AG08396 (cell line): ENCODE data around the gene C1orf52.

Experiments used
- DNase-seq: peaks from one replicate; pipeline ENCODE4 v3.0.0; 2012; ENCODE audit warnings: low spot score, mixed read lengths

The C1orf52 gene

DNA sequence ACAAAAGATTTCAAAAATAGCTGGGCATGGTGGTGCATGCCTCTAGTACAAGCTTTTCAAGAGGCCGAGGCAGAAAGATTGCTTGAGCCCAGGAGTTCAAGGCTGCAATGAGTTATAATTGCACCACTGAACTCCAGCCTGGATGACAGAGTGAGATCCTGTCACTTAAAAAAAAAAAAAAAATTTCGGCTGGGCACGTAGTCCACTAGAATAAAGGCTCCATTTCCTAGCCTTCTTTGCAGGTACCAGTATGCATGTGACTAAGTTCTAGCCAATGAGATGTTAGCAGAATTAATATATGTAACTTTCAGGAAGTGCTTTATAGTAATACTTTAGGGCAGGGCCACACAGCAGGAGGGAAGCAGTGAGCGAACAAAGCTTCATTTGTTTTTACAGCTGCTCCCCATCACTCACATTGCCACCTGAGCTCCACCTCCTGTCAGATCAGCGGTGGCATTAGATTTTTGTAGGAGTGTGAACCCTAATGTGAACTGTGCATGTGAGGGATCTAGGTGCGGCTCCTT is 29.8 kb downstream of the C1orf52 start:
- DNase-seq, result no peak

- DNase-seq, result no peak
Observed at GRCh38 chr1:85228972-85229371, 30.5 kb downstream of the C1orf52 start.

DNA sequence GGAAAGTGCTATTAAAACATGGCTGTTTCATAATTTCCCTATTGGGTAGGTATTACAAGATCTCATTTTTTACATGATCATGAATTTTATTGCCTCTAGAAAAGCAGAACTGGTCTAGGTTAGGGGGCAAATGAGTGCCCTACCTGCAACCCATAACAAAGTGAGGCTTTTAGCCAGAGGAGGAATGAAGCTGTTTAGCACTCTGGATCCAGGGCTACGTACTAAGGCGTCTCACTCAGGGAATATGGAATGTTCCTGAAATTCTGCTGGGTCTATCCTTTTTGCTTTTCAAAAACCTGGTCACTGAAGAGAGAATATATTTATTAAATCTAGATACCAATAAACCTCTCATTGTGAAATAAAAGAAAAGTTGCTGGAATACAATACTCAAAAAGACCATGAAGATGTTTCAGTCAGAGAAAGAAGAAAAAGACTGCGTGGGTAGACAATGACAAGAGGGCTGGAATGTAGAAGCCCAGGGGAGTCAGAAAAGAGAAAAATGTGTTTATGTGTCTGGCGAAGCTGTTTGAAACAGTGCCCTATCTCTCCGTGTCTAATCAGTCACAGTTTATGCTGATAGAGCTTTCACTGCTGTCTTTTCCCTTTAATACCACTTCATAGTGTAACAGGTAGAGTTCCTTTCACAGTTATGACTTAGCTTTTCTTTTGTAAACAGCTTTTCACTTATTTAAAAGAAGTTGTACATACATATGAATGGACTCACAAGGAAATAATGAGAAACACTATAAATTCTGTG is 33.7 kb downstream of the C1orf52 start:
- DNase-seq, result no peak

- no peak for DNase-seq
Observed at GRCh38 chr1:85224734-85225623, 34.5 kb downstream of the C1orf52 start.

DNA sequence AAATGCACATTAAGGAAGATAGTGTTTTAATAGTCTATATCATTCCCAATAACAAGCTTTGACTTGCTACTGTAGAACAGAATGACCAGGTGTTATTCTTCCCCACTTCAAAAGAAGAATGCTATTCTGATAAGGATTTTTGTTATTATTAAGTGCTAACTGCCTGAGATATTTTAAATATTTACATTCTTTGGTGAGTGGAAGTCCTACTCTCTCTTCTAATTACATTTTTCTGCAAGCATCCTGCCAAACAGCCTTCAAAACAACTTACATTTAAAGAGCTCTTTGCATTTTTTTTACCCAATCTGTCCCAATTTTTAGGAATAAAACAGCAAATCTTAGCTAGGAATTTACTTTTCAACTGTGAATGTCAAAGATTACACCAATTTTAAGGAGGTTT is 35.2 kb downstream of the C1orf52 start:
- no peak for DNase-seq

- no peak for DNase-seq
Observed at GRCh38 chr1:85223334-85223733, 36.1 kb downstream of the C1orf52 start.

DNA sequence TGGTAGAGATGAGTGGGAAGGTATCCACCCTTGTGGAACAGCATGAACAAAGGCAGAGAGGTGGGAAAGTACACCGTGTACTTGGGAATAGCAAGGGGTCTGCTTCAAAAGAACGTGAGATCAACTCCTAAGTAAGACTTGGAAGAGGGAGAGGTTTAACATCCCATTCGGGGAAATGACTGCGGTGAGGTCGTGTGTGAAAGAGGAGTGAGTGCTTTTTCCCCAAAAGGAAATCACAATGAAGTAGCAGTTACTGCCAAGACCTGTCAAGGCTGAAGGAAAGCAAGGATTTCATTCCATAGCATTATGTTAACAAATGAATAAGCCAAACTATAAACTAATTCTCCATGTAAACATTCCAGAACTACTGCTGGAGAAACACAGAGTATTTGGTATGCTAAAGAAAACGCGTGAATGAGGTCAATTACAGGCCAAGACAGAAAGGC is 38.7 kb downstream of the C1orf52 start:
- DNase-seq, result no peak

GRCh38 chr1:85219853-85220610 is 39.4 kb downstream of the C1orf52 start:
- no peak for DNase-seq

DNA sequence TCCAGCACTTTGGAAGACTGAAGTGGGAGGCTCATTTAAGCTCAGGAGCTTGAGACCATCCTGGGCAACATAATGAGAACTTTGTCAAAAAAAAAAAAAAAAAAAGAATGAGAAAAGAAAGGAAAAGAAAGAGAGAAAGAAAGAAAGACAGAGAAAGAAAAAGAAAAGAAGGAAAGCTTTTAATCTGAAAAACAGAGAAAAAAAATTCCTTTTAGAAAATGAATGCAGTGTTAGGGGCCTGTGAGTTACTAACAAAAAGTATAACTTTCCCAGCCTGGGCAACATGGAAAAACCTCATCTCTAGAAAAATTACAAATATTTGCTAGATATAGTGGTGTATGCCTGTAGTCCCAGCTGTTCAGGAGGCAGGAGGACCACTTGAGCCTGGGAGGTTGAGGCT is 42.8 kb downstream of the C1orf52 start:
- no peak for DNase-seq

- DNase-seq, result no peak
Observed at GRCh38 chr1:85214654-85215053, 44.8 kb downstream of the C1orf52 start.

DNA sequence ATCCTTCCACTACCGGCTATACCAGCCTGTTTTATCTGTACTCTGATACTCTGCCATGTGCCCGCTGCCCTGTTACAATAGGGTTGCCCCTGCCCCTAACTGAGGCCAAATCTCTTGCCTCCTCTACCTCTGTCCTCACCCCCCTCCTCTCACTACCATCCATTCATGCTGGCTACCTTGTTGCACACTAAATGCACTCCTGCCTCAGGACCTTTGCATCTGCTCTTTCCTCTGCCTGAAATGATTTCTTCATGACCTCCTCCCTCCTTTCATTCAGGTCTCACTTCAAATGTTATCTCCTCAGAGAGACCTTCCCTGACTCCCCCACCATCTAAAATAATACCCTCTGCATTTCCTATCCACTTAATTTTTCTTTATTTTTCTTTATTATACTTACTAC is 51.0 kb downstream of the C1orf52 start:
- DNase-seq, result no peak

GRCh38 chr1:85203573-85204171 is 55.8 kb downstream of the C1orf52 start:
- peak; percentile 16 for DNase-seq

DNA sequence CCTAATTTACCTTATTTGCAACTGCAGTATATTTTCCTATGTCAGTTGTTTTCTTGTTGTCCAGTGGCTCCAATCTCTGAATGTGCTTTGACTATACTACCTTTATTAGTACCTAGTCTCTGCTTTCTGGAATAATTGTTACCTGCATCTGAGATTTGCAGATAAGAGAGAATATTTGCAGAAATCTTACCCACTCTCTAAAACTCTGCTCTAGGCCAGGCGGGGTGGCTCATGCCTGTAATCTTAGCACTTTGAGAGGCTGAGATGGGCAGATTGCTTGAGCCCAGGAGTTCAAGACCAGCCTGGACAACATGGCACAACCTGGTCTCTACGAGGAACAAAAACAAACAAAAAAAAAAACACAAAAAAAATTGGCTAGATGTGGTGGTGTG is 56.6 kb downstream of the C1orf52 start:
- DNase-seq, result no peak

DNA sequence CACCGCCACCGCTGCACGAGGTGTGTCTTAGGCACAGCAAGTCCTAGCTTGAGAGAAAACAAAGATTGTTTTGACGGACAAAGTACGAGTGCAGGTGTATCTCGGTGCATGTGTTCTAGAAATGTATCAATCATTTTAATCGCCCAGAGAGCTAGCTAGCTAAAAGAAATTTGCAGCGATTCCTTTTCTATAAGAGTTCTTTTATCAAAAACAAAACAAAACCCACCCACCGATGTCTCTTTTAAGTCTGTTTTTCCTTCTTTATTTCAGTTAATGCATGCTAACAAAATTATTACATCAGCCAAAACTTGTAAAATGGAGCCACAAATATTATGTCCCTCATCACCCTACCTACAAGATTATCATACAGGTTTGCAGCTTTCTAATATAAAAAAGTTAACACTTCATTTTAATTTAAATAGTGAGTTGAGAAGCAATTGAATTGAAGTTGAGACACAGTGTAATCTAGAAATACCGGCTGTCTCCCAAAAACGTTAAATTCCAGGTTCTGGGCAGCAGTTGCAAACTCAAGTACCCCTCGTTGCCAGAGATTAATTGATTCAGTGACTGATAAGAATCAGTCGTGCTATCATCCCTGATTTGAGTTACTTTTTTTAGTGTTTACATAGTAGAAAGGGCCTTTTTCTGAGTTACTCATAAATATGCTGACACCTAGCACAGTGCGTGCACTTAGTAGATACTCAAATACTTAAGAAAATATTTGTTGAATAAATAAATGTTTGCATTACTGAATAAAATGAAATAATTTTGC is 57.2 kb downstream of the C1orf52 start:
- no peak for DNase-seq

DNA sequence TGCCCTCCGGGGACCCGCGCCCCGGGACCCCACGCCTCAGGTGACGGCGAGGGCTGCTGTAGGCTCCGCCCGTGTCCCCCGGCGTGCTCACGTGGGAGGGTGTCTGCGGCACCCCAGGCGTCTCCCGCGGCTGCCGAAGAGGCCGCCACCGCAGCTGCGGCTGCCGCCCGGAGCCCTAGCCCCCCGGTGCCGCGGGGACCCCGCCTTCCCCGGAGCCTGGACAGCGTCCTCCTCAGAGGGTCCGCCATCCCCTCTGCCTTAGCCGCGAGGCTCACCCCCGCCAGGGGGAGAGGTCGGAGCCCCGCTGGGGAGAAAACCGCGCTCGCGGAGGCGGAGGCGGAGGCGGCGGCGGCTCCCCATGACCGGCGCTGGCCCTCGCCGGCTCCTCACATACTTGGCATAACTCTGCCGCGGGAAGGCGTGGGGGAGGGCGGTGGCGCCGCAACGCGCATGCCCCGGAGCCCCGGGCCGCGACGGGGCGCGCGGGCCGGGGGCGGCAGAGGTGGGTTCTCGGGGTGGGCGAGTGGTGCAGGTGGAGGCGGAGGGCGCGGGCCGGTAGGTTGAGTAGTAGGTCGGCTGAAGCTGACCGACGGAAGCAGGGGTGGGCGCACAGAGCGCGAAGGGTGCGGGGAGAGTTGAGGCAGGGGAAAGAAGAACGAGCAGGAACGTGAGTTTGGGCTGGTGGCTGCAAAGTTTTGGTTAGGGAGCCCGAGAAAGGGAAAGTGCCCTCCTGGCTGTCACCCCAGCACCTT is 57.9 kb downstream of the C1orf52 start:
- peak; percentile 94 for DNase-seq

DNA sequence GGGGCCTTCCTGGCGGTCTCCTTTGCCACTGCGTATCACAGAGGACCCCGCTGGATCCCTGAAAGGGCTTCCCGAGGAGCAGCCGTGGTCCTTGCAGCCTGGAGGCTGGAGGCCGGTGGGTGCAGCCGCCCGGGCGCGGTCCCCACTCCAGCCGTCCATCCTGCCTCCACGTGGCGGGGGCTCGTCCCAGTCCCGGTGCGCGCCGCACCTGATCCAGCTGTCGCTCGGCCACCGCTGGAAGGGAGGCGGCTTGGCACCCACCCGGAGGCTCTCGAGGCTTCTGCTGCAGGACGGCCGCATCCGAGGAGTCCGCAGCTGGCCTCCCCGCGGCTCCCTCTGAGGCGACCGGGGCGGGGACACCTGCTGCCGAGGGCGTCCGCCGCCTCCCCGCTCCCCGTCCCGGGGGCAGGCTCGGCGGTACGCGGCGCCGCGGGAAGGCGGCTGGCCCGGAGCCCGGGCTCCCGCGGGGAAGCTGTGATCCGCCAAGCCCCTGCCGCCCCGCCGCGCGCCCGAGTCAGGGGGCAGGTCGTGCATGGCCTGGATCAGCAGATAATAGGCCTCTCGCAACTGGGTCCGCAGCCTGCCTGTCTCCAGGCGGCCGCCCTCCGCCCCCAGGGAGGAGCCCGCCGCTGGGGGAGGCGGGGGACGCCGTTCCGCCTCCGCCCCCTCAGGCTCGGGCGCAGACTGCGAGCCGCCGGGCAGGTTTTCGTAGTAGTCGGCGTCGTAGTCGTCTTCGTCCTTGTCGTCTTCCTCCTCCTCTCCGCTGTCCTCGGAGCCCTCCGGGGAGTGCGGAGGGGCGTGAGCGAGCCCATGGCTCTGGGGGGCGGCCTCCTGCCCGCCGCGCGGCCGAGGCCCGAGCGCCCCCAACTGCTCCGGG is 58.8 kb downstream of the C1orf52 start, which contains the start of gene SYDE2:
TSS of gene SYDE2 (minus strand) at position 554 of the 877 bp plus-strand sequence. CDS start at position 534, 20 bp downstream.
- peak; percentile 91 for DNase-seq
